ENCODE measurements around the gene NNMT. TPM values are rescaled to one million over a fixed set of nuclear protein-coding genes. Genes with fewer than 3 reads are reported as not detected.

NNMT gene
- total and polyA plus RNA-seq, 9 of the 15 experiments (the other 6 are each of a cell fraction or from before 2014, with no cell fraction given): 6.1 to 15.0 (median 11.2) TPM

- TF ChIP-seq, protein P1, sequence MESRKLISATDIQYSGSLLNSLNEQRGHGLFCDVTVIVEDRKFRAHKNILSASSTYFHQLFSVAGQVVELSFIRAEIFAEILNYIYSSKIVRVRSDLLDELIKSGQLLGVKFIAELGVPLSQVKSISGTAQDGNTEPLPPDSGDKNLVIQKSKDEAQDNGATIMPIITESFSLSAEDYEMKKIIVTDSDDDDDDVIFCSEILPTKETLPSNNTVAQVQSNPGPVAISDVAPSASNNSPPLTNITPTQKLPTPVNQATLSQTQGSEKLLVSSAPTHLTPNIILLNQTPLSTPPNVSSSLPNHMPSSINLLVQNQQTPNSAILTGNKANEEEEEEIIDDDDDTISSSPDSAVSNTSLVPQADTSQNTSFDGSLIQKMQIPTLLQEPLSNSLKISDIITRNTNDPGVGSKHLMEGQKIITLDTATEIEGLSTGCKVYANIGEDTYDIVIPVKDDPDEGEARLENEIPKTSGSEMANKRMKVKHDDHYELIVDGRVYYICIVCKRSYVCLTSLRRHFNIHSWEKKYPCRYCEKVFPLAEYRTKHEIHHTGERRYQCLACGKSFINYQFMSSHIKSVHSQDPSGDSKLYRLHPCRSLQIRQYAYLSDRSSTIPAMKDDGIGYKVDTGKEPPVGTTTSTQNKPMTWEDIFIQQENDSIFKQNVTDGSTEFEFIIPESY (CRISPR knock-in tag; IDR thresholded peaks at IDR 0.05): no peak
- no peak for TF ChIP-seq ZKSCAN8 (CRISPR knock-in tag; IDR thresholded peaks at IDR 0.05)
- TF ChIP-seq REST (IDR thresholded peaks at IDR 0.05; ENCODE audit: borderline replicate concordance): no peak
- TF ChIP-seq REST (CRISPR knock-in tag; IDR thresholded peaks at IDR 0.05; ENCODE audit: low read depth): no peak
- no peak for TF ChIP-seq ZNF780A (CRISPR knock-in tag; IDR thresholded peaks at IDR 0.05)
- no peak for TF ChIP-seq ZNF212 (CRISPR knock-in tag; IDR thresholded peaks at IDR 0.05)
These were observed 26.7 kb upstream of the NNMT start (continued) for GRCh38 chr11:114269498-114269897.

Measured in K562 (cell line).